ENCODE data around the gene CECR2. TPM values are rescaled to one million over a fixed set of nuclear protein-coding genes. Genes with fewer than 3 reads are reported as not detected.

CECR2 gene
- total and polyA plus RNA-seq, 7 donors = 1.7 to 24.1 (median 19.6) TPM

GRCh38 chr22:17590586-17590985, 221.3 kb downstream of the CECR2 start:
- Histone ChIP-seq H3K4me1 (peaks cover 3% of the 10 kb centered on the region), H3K36me3 (ENCODE audit: insufficient read depth in 1 of 2, low read depth in 1 of 2) (peaks cover 11 to 71% of the 10 kb centered on the region in 2 donors), H3K27me3 (ENCODE audit: insufficient read depth in 3 of 3, low read length in 2 of 3) (no peaks in the 10 kb centered on the region), H3K4me3 (no peak overlapping the region), H3K9me3 (no peaks in the 10 kb centered on the region), H3K27ac (no peak overlapping the region)
- 82 to 92% (median 87%) methylated on average over 5 of the region's 5 CpGs for WGBS, 3 donors
- intact Hi-C loops (cut with DNase I) = no loop called here
- no peak for TF ChIP-seq CTCF (IDR thresholded peaks at IDR 0.05)
- DNase-seq = no peak
- ATAC-seq = no peak

- ATAC-seq = peak in 1 of 4 donors; percentile 10
- Histone ChIP-seq H3K27me3 (ENCODE audit: insufficient read depth in 3 of 3, low read length in 2 of 3) (no peaks in the 10 kb centered on the region), H3K36me3 (ENCODE audit: insufficient read depth in 1 of 2, low read depth in 1 of 2) (peaks cover 13 to 88% of the 10 kb centered on the region in 2 donors), H3K9me3 (no peaks in the 10 kb centered on the region), H3K27ac (no peak overlapping the region), H3K4me1 (no peaks in the 10 kb centered on the region), H3K4me3 (no peak overlapping the region)
- no peak for DNase-seq
- TF ChIP-seq CTCF (IDR thresholded peaks at IDR 0.05) = no peak
- WGBS, 3 donors = 76 to 83% (median 78%) methylated on average over 5 of the region's 5 CpGs
- intact Hi-C loops (cut with DNase I) = no loop called here
Observed at GRCh38 chr22:17592201-17592600, 222.9 kb downstream of the CECR2 start.

DNA sequence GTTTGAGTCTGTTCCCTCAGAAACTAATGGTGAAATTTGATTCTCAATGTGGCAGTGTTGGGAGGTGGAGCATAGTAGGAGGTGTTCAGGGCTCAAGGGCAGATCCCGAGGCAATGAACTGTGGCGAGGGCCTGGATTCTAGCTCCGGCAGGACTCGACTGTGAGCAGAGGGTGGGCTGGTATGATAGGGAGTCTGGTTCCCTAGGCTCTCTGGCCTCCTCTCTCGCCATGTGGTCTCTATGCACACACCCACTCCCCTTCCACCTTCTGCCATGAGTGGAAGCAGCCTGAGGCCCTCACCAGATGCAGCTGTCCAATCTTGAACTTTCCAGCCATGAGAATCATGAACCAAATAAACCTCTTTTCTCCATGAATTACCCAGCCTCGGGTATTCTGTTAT, 227.0 kb downstream of the CECR2 start:
- Histone ChIP-seq H3K27ac (no peak overlapping the region), H3K27me3 (ENCODE audit: insufficient read depth in 3 of 3, low read length in 2 of 3) (no peaks in the 10 kb centered on the region), H3K4me3 (no peak overlapping the region), H3K36me3 (ENCODE audit: insufficient read depth in 1 of 2, low read depth in 1 of 2) (peaks cover 14 to 100% of the 10 kb centered on the region in 2 donors), H3K4me1 (no peaks in the 10 kb centered on the region), H3K9me3 (no peaks in the 10 kb centered on the region)
- intact Hi-C loops (cut with DNase I) = no loop called here
- 95 to 99% (median 96%) methylated on average over 6 of the region's 6 CpGs for WGBS, 3 donors
- peak in 1 of 4 donors; percentile 14 for ATAC-seq
- no peak for TF ChIP-seq CTCF (IDR thresholded peaks at IDR 0.05)
- DNase-seq = no peak

- ATAC-seq = no peak
Observed at GRCh38 chr22:17597217-17597616, 228.0 kb downstream of the CECR2 start.

More at GRCh38 chr22:17597217-17597616, 228.0 kb downstream of the CECR2 start:
- no peak for DNase-seq
- no peak overlapping the region for H3K4me3 ChIP-seq
- 93 to 95% (median 94%) methylated on average over 2 of the region's 2 CpGs for WGBS, 3 donors
- no peaks in the 10 kb centered on the region for H3K27me3 ChIP-seq (ENCODE audit: insufficient read depth in 3 of 3, low read length in 2 of 3)
- H3K27ac ChIP-seq = no peak overlapping the region
- H3K9me3 ChIP-seq = no peaks in the 10 kb centered on the region
- H3K36me3 ChIP-seq (ENCODE audit: insufficient read depth in 1 of 2, low read depth in 1 of 2) = peaks cover 10 to 92% of the 10 kb centered on the region in 2 donors
- TF ChIP-seq CTCF (IDR thresholded peaks at IDR 0.05) = no peak
- intact Hi-C loops (cut with DNase I) = no loop called here
- no peaks in the 10 kb centered on the region for H3K4me1 ChIP-seq
